ENCODE data around the gene COQ9.

The COQ9 gene

GRCh38 chr16:57445510-57445909 lies 1.8 kb upstream of the COQ9 start:
- Histone ChIP-seq H3K36me3 (ENCODE audit: control insufficient read depth, insufficient read depth, low read length) (peaks cover 6% of the 10 kb centered on the region), H3K27ac (ENCODE audit: insufficient read depth, low read length, poor library complexity, severe bottlenecking) (no peak overlapping the region), H3K9me3 (ENCODE audit: control insufficient read depth, low read length) (no peaks in the 10 kb centered on the region), H3K27me3 (replicated peaks; ENCODE audit: control insufficient read depth, insufficient read depth, low read length, poor library complexity, severe bottlenecking) (no peaks in the 10 kb centered on the region), H3K4me1 (ENCODE audit: control insufficient read depth, insufficient read depth, low read length, poor library complexity, severe bottlenecking) (peaks cover 3% of the 10 kb centered on the region), H3K4me3 (ENCODE audit: insufficient read depth, low read depth, low read length, poor library complexity, severe bottlenecking) (no peak overlapping the region)
- no peak for DNase-seq

GRCh38 chr16:57446531-57447185 lies 621 bp upstream of the COQ9 start:
- H3K27ac ChIP-seq (ENCODE audit: insufficient read depth, low read length, poor library complexity, severe bottlenecking), result peak overlapping the region; percentile 84
- DNase-seq, result peak in 1 of 3 donors; percentile 5
- H3K27me3 ChIP-seq (replicated peaks; ENCODE audit: control insufficient read depth, insufficient read depth, low read length, poor library complexity, severe bottlenecking), result no peaks in the 10 kb centered on the region
- H3K4me3 ChIP-seq (ENCODE audit: insufficient read depth, low read depth, low read length, poor library complexity, severe bottlenecking), result peak overlapping the region; percentile 94
- no peaks in the 10 kb centered on the region for H3K9me3 ChIP-seq (ENCODE audit: control insufficient read depth, low read length)
- H3K4me1 ChIP-seq (ENCODE audit: control insufficient read depth, insufficient read depth, low read length, poor library complexity, severe bottlenecking), result peaks cover 3% of the 10 kb centered on the region
- H3K36me3 ChIP-seq (ENCODE audit: control insufficient read depth, insufficient read depth, low read length), result no peaks in the 10 kb centered on the region

- H3K9me3 ChIP-seq (ENCODE audit: control insufficient read depth, low read length), result no peaks in the 10 kb centered on the region
- H3K27me3 ChIP-seq (replicated peaks; ENCODE audit: control insufficient read depth, insufficient read depth, low read length, poor library complexity, severe bottlenecking), result no peaks in the 10 kb centered on the region
- H3K4me1 ChIP-seq (ENCODE audit: control insufficient read depth, insufficient read depth, low read length, poor library complexity, severe bottlenecking), result no peaks in the 10 kb centered on the region
- DNase-seq, result no peak
- H3K27ac ChIP-seq (ENCODE audit: insufficient read depth, low read length, poor library complexity, severe bottlenecking), result no peak overlapping the region
- no peak overlapping the region for H3K4me3 ChIP-seq (ENCODE audit: insufficient read depth, low read depth, low read length, poor library complexity, severe bottlenecking)
- peaks cover 40% of the 10 kb centered on the region for H3K36me3 ChIP-seq (ENCODE audit: control insufficient read depth, insufficient read depth, low read length)
These were observed 4.7 kb downstream of the COQ9 start for GRCh38 chr16:57452021-57452420.

GRCh38 chr16:57462209-57462977 lies 15.1 kb downstream of the COQ9 start, which contains the start of gene POLR2C:
Gene POLR2C, plus strand, starts transcription at chr16:57462679. Its CDS starts 46 bp downstream, at chr16:57462725.
- Histone ChIP-seq H3K4me1 (ENCODE audit: control insufficient read depth, insufficient read depth, low read length, poor library complexity, severe bottlenecking) (peaks cover 12% of the 10 kb centered on the region), H3K27ac (ENCODE audit: insufficient read depth, low read length, poor library complexity, severe bottlenecking) (peak within 1 kb of the TSS; percentile 68), H3K9me3 (ENCODE audit: control insufficient read depth, low read length) (no peaks in the 10 kb centered on the region), H3K36me3 (ENCODE audit: control insufficient read depth, insufficient read depth, low read length) (peaks cover 51% of the 10 kb centered on the region), H3K27me3 (replicated peaks; ENCODE audit: control insufficient read depth, insufficient read depth, low read length, poor library complexity, severe bottlenecking) (no peaks in the 10 kb centered on the region), H3K4me3 (ENCODE audit: insufficient read depth, low read depth, low read length, poor library complexity, severe bottlenecking) (peak within 1 kb of the TSS; percentile 68)
- DNase-seq, result peak; percentile 81 to 85 (median 83)

GRCh38 chr16:57462978-57463362 lies 15.7 kb downstream of the COQ9 start:
- no peaks in the 10 kb centered on the region for H3K9me3 ChIP-seq (ENCODE audit: control insufficient read depth, low read length)
- H3K27me3 ChIP-seq (replicated peaks; ENCODE audit: control insufficient read depth, insufficient read depth, low read length, poor library complexity, severe bottlenecking), result no peaks in the 10 kb centered on the region
- H3K36me3 ChIP-seq (ENCODE audit: control insufficient read depth, insufficient read depth, low read length), result peaks cover 51% of the 10 kb centered on the region
- DNase-seq, result no peak
- H3K27ac ChIP-seq (ENCODE audit: insufficient read depth, low read length, poor library complexity, severe bottlenecking), result peak overlapping the region; percentile 68
- peaks cover 12% of the 10 kb centered on the region for H3K4me1 ChIP-seq (ENCODE audit: control insufficient read depth, insufficient read depth, low read length, poor library complexity, severe bottlenecking)
- peak overlapping the region; percentile 68 for H3K4me3 ChIP-seq (ENCODE audit: insufficient read depth, low read depth, low read length, poor library complexity, severe bottlenecking)

- Histone ChIP-seq H3K27ac (ENCODE audit: insufficient read depth, low read length, poor library complexity, severe bottlenecking) (no peak overlapping the region), H3K4me1 (ENCODE audit: control insufficient read depth, insufficient read depth, low read length, poor library complexity, severe bottlenecking) (peaks cover 12% of the 10 kb centered on the region), H3K27me3 (replicated peaks; ENCODE audit: control insufficient read depth, insufficient read depth, low read length, poor library complexity, severe bottlenecking) (no peaks in the 10 kb centered on the region), H3K9me3 (ENCODE audit: control insufficient read depth, low read length) (no peaks in the 10 kb centered on the region), H3K4me3 (ENCODE audit: insufficient read depth, low read depth, low read length, poor library complexity, severe bottlenecking) (no peak overlapping the region), H3K36me3 (ENCODE audit: control insufficient read depth, insufficient read depth, low read length) (peaks cover 53% of the 10 kb centered on the region)
- no peak for DNase-seq
These were observed 17.2 kb downstream of the COQ9 start for GRCh38 chr16:57464523-57464922.

GRCh38 chr16:57468346-57468745 lies 21.1 kb downstream of the COQ9 start:
- Histone ChIP-seq H3K9me3 (ENCODE audit: control insufficient read depth, low read length) (no peaks in the 10 kb centered on the region), H3K27me3 (replicated peaks; ENCODE audit: control insufficient read depth, insufficient read depth, low read length, poor library complexity, severe bottlenecking) (no peaks in the 10 kb centered on the region), H3K4me1 (ENCODE audit: control insufficient read depth, insufficient read depth, low read length, poor library complexity, severe bottlenecking) (peaks cover 7% of the 10 kb centered on the region), H3K36me3 (ENCODE audit: control insufficient read depth, insufficient read depth, low read length) (peaks cover 80% of the 10 kb centered on the region), H3K27ac (ENCODE audit: insufficient read depth, low read length, poor library complexity, severe bottlenecking) (no peak overlapping the region), H3K4me3 (ENCODE audit: insufficient read depth, low read depth, low read length, poor library complexity, severe bottlenecking) (no peak overlapping the region)
- no peak for DNase-seq

- H3K36me3 ChIP-seq (ENCODE audit: control insufficient read depth, insufficient read depth, low read length), result peaks cover 79% of the 10 kb centered on the region
- peaks cover 3% of the 10 kb centered on the region for H3K4me1 ChIP-seq (ENCODE audit: control insufficient read depth, insufficient read depth, low read length, poor library complexity, severe bottlenecking)
- DNase-seq, result no peak
- no peaks in the 10 kb centered on the region for H3K9me3 ChIP-seq (ENCODE audit: control insufficient read depth, low read length)
- H3K27ac ChIP-seq (ENCODE audit: insufficient read depth, low read length, poor library complexity, severe bottlenecking), result no peak overlapping the region
- H3K27me3 ChIP-seq (replicated peaks; ENCODE audit: control insufficient read depth, insufficient read depth, low read length, poor library complexity, severe bottlenecking), result no peaks in the 10 kb centered on the region
- no peak overlapping the region for H3K4me3 ChIP-seq (ENCODE audit: insufficient read depth, low read depth, low read length, poor library complexity, severe bottlenecking)
These were observed 21.8 kb downstream of the COQ9 start for GRCh38 chr16:57469046-57469445.

GRCh38 chr16:57469917-57470470 lies 22.7 kb downstream of the COQ9 start:
- Histone ChIP-seq H3K36me3 (ENCODE audit: control insufficient read depth, insufficient read depth, low read length) (peaks cover 72% of the 10 kb centered on the region), H3K27ac (ENCODE audit: insufficient read depth, low read length, poor library complexity, severe bottlenecking) (no peak overlapping the region), H3K4me3 (ENCODE audit: insufficient read depth, low read depth, low read length, poor library complexity, severe bottlenecking) (no peak overlapping the region), H3K27me3 (replicated peaks; ENCODE audit: control insufficient read depth, insufficient read depth, low read length, poor library complexity, severe bottlenecking) (no peaks in the 10 kb centered on the region), H3K4me1 (ENCODE audit: control insufficient read depth, insufficient read depth, low read length, poor library complexity, severe bottlenecking) (peaks cover under 1% of the 10 kb centered on the region), H3K9me3 (ENCODE audit: control insufficient read depth, low read length) (no peaks in the 10 kb centered on the region)
- DNase-seq, result no peak

- Histone ChIP-seq H3K4me3 (ENCODE audit: insufficient read depth, low read depth, low read length, poor library complexity, severe bottlenecking) (no peak overlapping the region), H3K9me3 (ENCODE audit: control insufficient read depth, low read length) (no peaks in the 10 kb centered on the region), H3K27ac (ENCODE audit: insufficient read depth, low read length, poor library complexity, severe bottlenecking) (no peak overlapping the region), H3K36me3 (ENCODE audit: control insufficient read depth, insufficient read depth, low read length) (peaks cover 65% of the 10 kb centered on the region), H3K27me3 (replicated peaks; ENCODE audit: control insufficient read depth, insufficient read depth, low read length, poor library complexity, severe bottlenecking) (no peaks in the 10 kb centered on the region), H3K4me1 (ENCODE audit: control insufficient read depth, insufficient read depth, low read length, poor library complexity, severe bottlenecking) (peaks cover 1% of the 10 kb centered on the region)
- no peak for DNase-seq
These were observed 23.4 kb downstream of the COQ9 start for GRCh38 chr16:57470711-57471110.
